Stimulated activated CD8-positive, alpha-beta memory T cell treated with anti-CD3 and anti-CD28 coated beads, Interleukin-12 subunit alpha, Interleukin-12 subunit beta, amount 100 ng/mL, for 24 hours (primary cell): ENCODE measurements around the gene VEZF1.
"Not testable (repeated sequence)": the region's sequence is repeated elsewhere in the genome, so short reads cannot be mapped to it uniquely, and the experiment has no call there.

Experiments
- DNase-seq: peaks from one replicate; pipeline ENCODE4 v3.0.0-alpha.2; 2020; ENCODE audit errors: extremely low read depth

The VEZF1 gene

DNA sequence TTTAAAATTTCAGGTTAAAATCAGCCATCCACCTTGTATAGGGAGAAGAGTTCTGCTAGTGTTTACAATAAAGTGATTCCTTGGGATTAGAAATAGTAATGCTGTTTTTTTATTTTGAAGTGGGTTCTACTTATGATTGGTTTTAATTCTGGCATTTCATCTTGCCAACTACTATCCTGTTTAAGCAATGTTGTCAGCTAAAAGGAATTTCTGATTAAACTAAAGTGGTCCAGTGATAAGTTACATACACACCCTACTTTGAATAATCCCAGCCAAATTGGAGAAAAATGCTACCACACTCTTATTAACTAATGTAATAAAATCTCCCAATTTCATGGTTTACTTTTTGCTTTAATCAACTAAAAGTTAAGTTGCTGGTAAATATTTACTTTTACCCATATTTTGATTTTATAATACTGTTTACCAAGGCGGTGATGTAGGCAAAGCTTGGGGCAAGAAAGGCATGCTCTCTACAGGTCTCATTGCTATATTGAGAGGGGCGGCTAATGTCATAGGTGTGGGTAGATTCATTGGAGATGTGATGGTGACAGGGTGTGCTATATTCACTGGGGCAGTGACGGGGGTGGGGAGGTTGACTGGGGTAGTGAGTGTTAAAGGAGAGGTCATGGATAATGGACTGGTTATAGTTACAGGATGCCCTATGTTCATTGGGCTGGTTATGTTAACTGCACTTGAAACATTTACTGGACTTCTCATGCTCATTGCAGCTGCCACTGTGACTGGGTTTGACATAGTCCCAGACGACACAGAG is 13.8 kb downstream of the VEZF1 start:
- DNase-seq: not testable (repeated sequence)

DNA sequence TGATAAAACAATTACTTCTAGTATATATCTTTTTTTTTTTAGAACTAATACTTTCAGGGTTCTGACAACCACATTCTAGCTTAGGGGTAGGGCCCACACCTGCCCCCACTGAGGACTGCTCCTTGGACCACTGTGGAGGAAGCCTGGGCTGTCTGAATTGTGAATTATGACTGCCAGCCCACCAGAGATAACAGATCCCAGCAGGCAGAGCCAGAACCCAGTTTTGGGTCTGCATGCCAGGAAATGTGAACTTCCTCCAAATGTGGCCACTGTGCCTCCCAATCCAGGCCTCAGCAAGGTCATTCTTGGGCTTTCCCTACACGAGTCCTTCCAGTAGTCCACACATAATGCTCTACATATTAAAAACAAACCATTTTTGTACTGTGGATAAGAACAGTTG is 15.9 kb downstream of the VEZF1 start:
- no peak for DNase-seq

DNA sequence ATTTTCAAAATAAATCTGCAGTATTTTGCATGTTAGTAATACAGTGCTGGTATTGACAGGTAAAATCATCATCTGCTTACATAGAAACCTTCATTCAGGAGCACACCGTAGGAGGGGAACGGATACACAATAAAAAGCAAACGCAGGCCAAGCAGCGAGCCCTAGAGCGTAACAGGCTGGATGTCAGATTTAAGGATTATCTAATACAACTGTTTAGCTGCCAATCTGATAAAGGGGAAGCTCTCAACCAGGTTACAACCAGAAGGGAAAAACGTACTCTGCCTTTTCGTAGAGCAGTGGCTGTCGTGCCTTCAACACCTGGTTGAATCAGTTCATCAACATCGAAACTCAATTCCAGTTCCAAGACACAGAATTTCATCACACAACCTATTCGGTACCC is 16.5 kb downstream of the VEZF1 start:
- no peak for DNase-seq

GRCh38 chr17:57970710-57971109 is 17.3 kb downstream of the VEZF1 start:
- no peak for DNase-seq

DNA sequence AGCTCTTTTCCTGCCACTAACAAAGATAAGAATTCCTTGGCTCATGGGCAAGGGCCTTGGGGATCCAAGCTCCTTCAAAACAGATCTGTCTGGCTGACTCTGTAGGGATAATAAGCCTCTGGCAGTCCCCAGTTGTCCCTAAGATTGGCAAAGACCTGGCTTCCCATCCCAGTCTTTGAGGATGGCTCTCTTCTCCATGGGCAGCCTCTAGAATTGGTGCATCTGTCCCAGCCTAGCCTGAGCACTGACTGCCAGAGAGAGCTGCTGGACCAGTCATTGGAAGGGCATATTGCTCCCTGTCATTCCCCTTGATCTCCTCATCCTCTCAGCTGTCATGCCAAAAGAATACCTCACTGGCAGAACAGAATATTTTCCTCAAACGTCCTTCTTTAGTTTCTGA is 19.6 kb downstream of the VEZF1 start:
- DNase-seq: no peak

- DNase-seq: no peak
These were observed 21.2 kb downstream of the VEZF1 start for GRCh38 chr17:57966875-57967274.

- DNase-seq: no peak
These were observed 21.8 kb downstream of the VEZF1 start for GRCh38 chr17:57966246-57966645.

DNA sequence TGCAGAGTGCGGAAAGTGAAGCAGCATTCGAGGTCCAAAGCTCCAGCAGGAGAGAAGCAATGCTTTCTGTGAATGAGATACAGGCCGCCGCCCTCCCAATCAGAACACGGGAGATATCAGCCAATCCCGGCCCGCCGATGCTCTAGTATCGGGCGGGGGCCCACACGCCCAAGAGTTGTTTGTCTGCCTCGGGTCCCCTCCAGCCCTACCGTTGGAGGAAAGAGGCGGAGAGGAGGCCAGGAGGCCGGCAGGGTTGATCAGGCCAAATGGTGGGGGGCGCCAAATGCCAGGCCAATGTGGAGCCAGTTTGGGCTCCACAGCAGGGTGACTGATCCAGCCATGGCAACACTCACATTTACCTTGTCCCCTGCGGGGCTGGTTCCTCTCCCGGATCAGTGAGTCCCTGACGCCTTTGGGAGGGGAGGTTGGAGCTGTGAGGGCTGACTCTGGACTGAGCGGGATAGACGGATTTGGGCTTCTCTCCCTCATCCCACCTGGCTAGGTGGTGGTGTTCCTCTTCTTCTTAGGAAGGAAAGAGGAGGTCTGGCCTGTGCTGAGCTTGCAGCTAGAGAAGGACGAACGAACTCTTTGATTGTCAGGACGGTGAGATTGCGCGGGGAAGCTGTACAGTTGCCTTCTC is 22.4 kb downstream of the VEZF1 start:
- DNase-seq: no peak

DNA sequence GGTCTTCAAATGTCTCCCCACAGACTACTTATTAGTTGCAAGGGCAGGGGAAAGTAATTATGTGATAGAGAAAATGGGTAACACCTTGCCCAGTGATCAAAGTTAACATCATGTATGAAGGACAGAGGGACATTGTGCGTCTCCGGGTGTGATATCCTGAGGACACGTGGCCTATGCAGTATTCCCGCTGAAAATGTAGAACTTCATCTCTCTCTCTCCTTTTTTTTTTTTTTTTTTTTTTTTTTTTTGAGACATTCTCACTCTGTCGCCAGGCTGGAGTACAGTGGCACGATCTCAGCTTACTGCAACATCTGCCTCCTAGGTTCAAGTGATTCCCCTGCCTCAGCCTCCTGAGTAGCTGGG is 24.9 kb downstream of the VEZF1 start:
- no peak for DNase-seq

DNA sequence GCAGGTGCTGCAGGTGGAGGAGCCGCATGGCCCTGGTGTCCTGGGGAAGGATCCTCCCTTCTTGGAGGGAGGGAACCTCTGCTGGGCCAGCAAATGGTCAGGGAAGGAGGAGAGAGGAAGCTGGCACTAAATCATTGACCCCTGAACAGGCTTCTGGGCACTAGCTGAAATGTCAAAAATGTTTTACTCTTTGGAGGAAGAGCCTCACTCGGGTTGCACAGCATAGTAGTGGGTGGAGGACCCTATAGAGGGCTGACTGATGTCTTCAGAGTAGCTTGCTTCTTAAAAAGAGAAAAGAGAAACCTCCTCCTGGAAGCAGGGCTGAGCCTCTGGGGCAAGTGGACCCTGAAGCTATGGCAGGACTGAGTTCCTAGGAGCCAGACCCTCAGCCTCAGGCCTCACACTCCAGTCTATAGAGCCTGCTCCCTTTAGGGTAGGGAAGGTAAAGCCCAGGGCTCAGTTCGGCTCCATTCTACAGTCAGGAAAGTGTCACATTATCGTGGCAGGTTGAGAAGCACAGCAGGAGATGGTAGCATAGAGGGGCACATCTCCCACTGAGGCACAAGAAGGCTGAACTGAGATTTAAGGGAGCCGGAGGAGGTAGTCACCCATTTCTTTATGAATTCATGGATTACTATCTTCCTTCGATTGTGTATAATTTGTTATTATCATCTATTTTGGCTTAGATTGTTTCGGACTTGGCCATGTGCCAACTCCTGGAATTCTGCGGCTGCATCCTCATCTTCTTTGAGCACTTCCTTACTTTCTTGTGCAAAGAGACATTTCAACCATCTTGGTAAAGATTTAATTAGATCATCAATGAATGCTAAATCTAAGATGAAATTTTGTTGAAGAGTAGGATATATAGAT is 25.5 kb downstream of the VEZF1 start:
- no peak for DNase-seq

DNA sequence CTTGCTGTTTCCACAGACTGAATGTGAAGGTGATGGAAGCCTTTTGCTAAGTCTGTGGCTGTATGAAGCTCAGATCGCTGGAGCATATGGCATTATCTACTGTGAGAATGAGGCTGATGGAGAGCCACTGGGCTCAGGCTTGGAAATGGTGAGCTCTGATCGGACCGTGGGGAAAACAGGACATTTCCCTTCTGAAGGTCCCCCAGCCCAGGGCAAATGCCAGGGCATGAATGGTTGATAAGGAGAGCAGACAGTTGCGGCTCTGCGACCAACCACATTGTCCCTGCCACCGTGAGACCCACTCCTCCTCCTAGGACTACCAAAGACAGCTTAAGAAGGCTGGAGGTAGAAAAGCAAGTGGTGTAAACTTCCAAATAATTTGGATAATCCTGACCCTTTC is 28.1 kb downstream of the VEZF1 start:
- no peak for DNase-seq

- not testable (repeated sequence) for DNase-seq
These were observed 29.7 kb downstream of the VEZF1 start for GRCh38 chr17:57958391-57958790.

GRCh38 chr17:57957886-57958285 is 30.2 kb downstream of the VEZF1 start:
- no peak for DNase-seq

- no peak for DNase-seq
These were observed 30.8 kb downstream of the VEZF1 start for GRCh38 chr17:57957120-57957850.

DNA sequence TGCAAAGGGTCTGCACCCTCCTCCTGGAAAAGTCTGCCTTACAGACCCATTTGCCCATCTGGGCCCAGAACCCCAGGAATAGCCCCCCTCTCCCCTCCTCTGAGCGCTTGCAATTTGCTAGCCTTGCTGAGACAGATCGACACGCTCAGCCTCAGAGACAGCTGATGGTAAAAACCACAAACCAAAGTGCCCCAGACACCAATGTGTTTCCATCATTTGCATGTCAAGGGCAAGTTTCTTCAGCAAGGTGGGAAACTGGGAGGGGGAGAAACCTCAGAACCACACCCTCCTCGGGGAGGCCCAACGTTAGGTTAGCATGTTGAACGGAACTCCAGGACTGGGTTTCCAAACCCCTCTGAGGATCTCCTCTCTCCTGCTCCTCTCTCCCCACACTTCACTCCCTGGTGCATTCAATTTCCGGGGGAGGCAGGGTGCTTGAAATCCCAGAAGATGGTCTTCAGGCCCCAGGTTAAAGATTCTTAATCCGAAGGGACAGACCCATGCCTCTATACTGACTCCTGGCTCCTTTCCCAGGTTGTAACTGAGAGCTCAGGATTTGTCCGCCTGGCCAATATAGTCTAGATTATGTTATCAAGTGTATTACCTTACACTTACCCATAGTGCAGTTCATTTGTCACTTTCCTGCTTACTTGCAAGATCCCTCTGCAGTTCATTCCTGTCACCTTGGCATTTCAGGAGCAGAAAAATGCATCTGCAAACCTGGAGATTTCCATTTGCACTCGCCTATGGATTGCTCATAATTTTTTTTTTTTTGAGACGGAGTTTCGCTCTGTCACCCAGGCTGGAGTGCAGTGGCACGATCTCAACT is 31.5 kb downstream of the VEZF1 start:
- DNase-seq: no peak

- no peak for DNase-seq
These were observed 32.7 kb downstream of the VEZF1 start, which contains the start of gene CUEDC1 for GRCh38 chr17:57955183-57955931. CUEDC1 (minus strand) TSS chr17:57955412; CDS start chr17:57885564, 69,848 bp downstream.

DNA sequence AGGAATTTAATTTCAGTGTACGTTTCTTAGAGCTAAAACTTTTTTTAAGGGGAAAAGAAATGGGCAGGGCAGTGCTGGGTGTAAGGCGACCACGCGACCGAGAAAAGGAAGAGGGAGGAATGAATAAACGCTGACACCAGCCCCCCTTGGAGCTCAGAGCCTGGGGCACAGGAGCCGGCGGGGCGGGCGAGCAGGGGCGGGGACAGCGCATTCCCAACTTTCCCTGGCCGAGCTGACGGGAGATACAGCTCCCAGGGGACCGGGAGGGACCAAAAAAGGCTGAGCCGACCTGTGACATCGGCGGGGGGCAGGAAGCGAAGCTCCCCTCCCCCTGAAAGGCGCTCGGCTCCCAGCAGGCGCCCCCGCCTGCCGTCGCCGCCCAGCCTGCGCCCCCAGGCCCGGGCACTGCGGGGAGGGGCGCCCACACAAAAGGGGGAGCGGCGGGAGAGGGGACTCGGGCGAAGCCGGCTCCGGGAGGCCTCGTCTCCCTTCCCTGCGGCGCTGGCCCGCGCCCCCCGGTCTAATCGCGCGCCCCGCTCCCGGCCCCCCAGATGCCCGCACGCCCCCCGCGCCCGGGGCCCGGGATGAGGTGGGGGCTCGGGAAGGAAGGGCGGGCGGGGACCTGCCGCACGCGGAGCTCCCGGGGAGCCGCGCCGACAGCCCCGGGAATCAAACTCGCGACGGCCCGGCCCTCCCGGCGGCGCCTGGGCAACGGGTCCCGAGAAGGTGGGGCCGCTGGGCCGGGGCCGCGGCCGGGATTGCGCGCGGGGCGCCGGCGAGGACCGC is 33.5 kb downstream of the VEZF1 start:
- DNase-seq: no peak

- DNase-seq: no peak
These were observed 34.2 kb downstream of the VEZF1 start for GRCh38 chr17:57953705-57954396.

GRCh38 chr17:57953219-57953618 is 34.8 kb downstream of the VEZF1 start:
- DNase-seq: no peak
